C1 segment of cervical spinal cord (tissue), 14 donors: Measurements from ENCODE around the gene MADD.

ENCODE experiments used
- DNase-seq, 14 donors: peaks; one replicate each; lab custom pipeline; 2025; lab: John Stamatoyannopoulos, UW

MADD gene

GRCh38 chr11:47269829-47270305, at the start of gene MADD:
TSS of gene MADD (plus strand) at chr11:47270133.
- DNase-seq, result peak in 12 of 14 donors; percentile 80 to 95 (median 92)

- no peak for DNase-seq
Measured at GRCh38 chr11:47220401-47220821, 49.5 kb upstream of the MADD start.

- no peak for DNase-seq
Measured at GRCh38 chr11:47222696-47223095, 47.2 kb upstream of the MADD start.

DNA sequence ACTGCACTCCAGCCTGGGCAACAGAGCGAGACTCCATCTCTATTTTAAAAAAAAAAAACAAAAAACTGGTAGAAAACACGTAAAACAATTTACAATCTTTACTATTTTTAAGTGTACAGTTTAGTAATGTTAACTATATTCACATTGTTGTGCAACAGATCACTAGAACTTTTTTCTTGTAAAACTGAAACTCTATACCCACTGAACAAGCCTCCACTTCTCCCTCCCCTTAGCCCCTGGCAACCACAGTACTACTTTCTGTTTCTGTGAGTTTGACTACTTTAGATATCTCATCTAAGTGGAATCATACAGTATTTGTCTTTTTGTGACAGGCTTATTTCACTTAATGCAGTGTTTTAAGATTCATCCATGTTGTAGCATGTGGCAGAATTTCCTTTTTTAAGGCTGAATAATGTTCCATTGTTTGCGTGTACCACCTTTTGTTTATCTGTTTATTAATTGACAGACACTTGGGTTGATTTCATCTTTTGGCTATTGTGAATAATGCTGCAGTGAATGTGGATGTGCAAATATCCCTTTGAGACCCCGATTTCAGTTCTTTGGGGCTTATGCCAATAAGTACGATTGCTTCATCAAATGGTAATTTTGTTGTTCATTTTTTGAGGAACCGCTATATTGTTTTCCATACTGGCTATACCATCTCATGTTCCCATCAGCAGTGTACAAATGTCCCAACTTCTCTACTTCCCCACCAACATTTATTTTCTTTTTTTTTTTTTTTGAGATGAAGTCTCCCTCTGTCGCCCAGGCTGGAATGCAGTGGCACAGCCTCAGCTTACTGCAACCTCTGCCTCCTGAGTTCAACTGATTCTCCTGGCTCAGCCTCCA, 44.2 kb upstream of the MADD start:
- no peak for DNase-seq

- no peak for DNase-seq
Measured at GRCh38 chr11:47229161-47229560, 40.8 kb upstream of the MADD start.

DNA sequence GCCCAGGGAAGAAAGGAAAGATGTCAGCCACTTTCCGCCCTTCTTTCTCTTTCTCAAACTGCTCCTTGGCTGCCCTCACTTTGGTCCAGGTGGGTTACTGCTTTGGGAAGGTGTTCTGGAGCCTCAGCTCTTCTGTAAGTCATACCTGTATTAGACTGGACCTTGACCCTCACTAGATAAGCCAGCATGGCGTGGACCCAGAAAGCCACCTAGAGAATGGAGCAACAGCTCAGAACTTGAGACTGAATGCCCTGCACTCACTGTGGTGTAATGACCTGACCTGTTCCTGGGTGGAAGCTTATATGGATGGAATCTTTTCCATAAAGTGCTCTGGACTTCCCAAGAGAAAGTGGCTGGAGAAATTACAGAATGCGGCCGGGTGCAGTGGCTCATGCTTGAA, 36.9 kb upstream of the MADD start:
- no peak for DNase-seq

DNA sequence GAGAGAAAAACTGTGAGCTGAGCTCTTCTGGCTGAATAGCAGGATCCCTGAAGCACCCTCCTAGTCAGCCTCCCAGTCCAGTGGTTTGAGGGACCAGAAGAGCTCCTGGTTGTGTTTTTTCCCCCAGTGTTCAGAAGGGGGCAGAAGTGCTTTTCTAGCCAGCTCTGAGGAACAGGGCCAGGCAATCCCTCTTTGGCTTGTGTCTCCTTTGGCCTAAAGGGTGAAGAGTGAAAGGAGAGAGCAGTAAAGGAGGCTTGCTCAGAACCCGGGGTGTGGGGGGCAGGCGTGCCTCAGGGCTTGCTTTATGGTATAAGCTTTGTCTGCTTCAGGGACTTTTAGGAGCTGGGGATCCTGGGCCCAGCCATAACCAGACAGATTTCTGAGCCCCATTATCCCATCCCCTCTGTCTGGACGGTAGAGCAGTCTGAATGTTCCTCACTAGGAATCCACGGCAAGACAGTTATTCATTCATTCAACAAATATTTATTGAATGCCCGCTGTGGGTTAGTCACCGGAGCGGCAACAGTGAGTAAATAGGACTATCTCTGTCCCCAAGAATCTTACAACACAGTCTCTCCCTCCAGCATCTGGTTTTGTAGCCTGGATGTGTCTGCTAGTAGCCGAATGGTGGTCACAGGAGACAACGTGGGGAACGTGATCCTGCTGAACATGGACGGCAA, 35.8 kb upstream of the MADD start:
- peak in 2 of 14 donors; percentile 6 to 33 for DNase-seq

- DNase-seq, result peak in 1 of 14 donors; percentile 66
Measured at GRCh38 chr11:47234669-47235100, 35.2 kb upstream of the MADD start.

DNA sequence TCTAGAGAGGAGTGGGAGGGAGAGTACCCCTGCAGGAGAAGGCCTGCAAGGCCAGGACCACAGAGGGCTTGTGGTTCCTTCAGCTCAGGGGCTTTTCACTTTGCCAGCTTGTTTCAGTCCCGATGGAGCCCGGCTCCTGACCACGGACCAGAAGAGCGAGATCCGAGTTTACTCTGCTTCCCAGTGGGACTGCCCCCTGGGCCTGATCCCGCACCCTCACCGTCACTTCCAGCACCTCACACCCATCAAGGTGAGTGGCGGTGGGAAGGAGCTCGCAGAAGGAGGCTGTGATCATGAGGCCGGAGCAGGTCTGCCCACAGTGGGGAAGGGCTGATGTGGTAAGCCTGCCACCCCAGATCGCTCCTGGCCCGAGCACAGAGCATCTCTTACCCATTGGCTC, 34.8 kb upstream of the MADD start:
- peak in 1 of 14 donors; percentile 53 for DNase-seq

- DNase-seq, result peak in 1 of 14 donors; percentile 20
Measured at GRCh38 chr11:47236482-47236881, 33.5 kb upstream of the MADD start.

- DNase-seq, result no peak
Measured at GRCh38 chr11:47239852-47240251, 30.1 kb upstream of the MADD start.

GRCh38 chr11:47241841-47242301, 28.1 kb upstream of the MADD start:
- DNase-seq, result no peak

- DNase-seq, result peak in 1 of 14 donors; percentile 14
Measured at GRCh38 chr11:47242596-47243192, 27.2 kb upstream of the MADD start.

GRCh38 chr11:47243454-47243853, 26.5 kb upstream of the MADD start:
- no peak for DNase-seq

GRCh38 chr11:47244448-47245350, 25.2 kb upstream of the MADD start:
- peak in 1 of 14 donors; percentile 5 for DNase-seq

GRCh38 chr11:47245611-47246357, 24.1 kb upstream of the MADD start:
- DNase-seq, result no peak

DNA sequence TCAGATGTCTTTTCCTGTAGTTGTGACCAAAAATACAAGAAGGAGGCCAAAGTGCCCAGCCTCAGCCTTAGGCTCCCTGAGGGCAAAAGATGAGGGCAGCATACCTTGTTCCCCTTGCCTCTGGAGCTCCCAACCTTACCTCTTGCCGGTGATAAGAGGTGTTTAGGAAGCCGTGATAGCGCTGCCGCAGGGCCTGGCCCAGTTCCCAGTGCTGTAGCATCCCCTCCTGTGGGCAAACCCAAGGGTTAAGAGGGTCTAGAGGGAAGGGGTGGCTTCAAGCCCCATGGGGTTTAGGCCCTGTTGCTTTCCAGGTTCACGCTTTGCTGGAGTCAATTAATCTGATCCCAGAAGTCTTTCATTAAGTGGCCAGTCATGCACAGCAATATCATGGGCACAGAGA, 22.4 kb upstream of the MADD start:
- DNase-seq, result no peak

DNA sequence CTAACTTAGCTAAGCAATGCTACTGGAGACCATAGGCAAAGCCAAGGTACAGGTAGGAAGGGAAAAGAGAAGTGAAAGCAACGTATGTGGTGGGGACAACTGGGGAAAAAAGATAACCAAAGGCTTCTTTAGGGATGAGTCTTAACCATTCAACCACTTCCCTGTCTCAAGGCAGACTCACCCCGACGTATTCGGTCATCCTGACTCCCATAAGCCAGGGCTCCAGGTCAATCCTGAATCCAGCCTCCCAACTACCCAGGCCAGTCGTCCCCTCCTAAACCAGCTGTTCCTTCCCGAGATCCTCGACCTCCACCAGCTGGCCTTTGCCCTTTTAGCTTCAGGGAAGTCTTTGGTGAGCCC, 21.6 kb upstream of the MADD start:
- no peak for DNase-seq

GRCh38 chr11:47248664-47249377, 21.1 kb upstream of the MADD start, which contains the start of gene ACP2:
TSS of gene ACP2 (minus strand) at chr11:47248814. CDS start at chr11:47248789, 25 bp downstream.
- peak in 13 of 14 donors; percentile 77 to 93 (median 89) for DNase-seq

- DNase-seq, result no peak
Measured at GRCh38 chr11:47249378-47249715, 20.6 kb upstream of the MADD start.
